Lower leg skin (tissue), 4 donors: ENCODE results near the gene NOP9. TPM values are rescaled to one million over a fixed set of nuclear protein-coding genes. Genes with fewer than 3 reads are reported as not detected.

Experiments used
- DNase-seq, 2 donors: peaks; one replicate each; pipeline ENCODE4 v3.0.0-alpha.2; 2019; ENCODE audit warnings: low spot score in 2 of 2
- H3K4me3 ChIP-seq: fragments of 200-600 bp; sonication (generic); 2 replicates; pipeline ENCODE4 v1.5.1; 2017; ENCODE audit warnings: mild to moderate bottlenecking, low read depth; ENCODE audit not compliant: poor library complexity, severe bottlenecking
- POLR2A ChIP-seq, 2 donors: fragments of 450-650 bp; IDR thresholded peaks; one replicate each; pipeline ENCODE4 v1.6.1; 2016 to 2017; ENCODE audit warnings: antibody characterized with exemption in 2 of 2, mild to moderate bottlenecking in 1 of 2, moderate library complexity in 1 of 2
- WGBS, 2 donors: methylation state at CpG; one replicate each; pipeline ENCODE4 v1.1.5; 2018; 5-methylcytosine and 5-hydroxymethylcytosine counted together
- intact Hi-C: fragments of 100-400 bp; cut with DNase I; formaldehyde crosslinking; loops from one replicate; pipeline ENCODE4 v1.15.0; 2023; ENCODE audit warnings: low total_unique reads
- total RNA-seq, 4 donors: library from RNA; depleted of rRNA; stranded (reverse); fragments of >200 nt; gene quantifications; one replicate each; pipeline ENCODE4 v1.1.0, GENCODE V29; 2016
- TF ChIP-seq, protein P1 (sequence below), 3 donors: fragments of 450-650 bp; IDR thresholded peaks; one replicate each; pipeline ENCODE4 v1.5.1; 2016; ENCODE audit warnings: antibody characterized with exemption in 3 of 3, mild to moderate bottlenecking in 3 of 3, moderate library complexity in 2 of 3

NOP9 gene
- total RNA-seq, 4 donors from 2014 or later, result 13.8 to 20.4 (median 17.6) TPM

DNA sequence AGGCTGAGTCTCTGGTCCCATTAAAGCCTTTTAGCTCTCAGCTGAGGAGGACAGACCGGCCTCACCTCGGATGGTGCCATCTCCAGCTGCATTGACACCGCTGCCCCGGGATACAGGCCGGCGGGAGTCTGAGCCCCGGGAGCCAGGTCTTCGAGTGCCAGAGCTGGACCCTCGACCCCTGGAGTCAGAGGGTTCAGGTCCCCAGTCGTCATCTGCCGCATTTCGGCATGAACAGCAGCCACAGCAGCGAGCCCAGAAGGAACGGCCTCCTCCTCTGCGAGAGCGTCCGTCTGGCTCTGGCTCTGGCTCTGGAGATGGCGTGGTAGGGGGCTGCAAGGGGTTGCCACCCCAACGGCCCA, 37.7 kb upstream of the NOP9 start:
- intact Hi-C loops, result no loop called here
- no peak for TF ChIP-seq POLR2A (IDR thresholded peaks at IDR 0.05)
- TF ChIP-seq, protein P1, sequence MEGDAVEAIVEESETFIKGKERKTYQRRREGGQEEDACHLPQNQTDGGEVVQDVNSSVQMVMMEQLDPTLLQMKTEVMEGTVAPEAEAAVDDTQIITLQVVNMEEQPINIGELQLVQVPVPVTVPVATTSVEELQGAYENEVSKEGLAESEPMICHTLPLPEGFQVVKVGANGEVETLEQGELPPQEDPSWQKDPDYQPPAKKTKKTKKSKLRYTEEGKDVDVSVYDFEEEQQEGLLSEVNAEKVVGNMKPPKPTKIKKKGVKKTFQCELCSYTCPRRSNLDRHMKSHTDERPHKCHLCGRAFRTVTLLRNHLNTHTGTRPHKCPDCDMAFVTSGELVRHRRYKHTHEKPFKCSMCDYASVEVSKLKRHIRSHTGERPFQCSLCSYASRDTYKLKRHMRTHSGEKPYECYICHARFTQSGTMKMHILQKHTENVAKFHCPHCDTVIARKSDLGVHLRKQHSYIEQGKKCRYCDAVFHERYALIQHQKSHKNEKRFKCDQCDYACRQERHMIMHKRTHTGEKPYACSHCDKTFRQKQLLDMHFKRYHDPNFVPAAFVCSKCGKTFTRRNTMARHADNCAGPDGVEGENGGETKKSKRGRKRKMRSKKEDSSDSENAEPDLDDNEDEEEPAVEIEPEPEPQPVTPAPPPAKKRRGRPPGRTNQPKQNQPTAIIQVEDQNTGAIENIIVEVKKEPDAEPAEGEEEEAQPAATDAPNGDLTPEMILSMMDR (IDR thresholded peaks at IDR 0.05), result no peak
- H3K4me3 ChIP-seq, result no peak overlapping the region
- WGBS, 2 donors, result 90 to 92% methylated on average over 2 to 19 of the region's 19 CpGs
- no peak for DNase-seq

DNA sequence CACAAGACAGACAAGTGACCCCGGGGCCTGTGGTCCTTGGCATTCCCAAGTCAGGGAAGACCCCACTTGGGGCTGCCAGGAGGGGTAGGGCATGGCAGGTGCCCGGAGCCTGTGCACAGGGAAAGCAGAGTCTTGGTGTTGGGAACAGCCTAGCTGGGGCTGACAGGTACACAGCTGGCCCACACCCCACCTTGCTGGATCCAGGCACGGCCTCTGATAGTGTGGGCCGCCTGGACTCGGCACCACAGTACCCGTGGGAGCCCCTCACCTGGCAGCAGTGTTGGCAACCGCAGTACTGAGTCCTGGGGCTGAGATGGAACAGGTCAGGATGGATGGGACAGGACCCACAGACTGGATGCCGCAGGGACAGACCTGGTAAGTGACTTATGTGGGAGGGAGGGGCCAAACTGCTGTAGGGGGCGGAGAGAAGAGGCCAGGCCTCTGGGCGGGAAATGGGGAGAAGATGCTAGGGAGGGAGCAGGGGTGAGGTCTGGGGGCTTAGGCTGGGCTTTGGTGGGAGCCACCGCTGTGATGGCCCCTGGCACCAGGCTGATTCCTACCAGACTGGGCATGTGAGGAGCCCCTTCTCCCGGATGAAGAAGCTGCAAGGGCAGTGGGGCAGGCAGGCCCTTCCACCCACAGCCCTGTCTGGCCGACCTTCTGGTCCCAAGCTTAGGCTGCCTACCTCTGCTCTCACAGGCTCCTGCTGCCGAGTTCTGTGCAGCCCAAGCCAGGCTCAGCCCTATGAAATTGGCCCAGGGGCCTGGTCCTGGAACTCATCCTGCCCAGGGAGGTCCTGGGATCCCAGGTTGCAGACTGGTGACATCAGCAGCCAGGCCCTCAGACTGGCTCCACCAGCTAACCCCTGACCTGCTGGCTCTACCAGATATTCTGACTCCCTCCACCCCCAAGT, 36.6 kb upstream of the NOP9 start, which contains the start of gene TGM1:
TGM1 (minus strand) TSS at position 357 of the 913 bp plus-strand sequence. CDS start 825 bp downstream, outside the sequence.
- intact Hi-C loops, result no loop called here
- TF ChIP-seq, protein P1 (IDR thresholded peaks at IDR 0.05), result no peak
- TF ChIP-seq POLR2A (IDR thresholded peaks at IDR 0.05), result no peak
- no peak for DNase-seq
- H3K4me3 ChIP-seq, result no peak within 1 kb of the TSS
- WGBS, 2 donors, result 79 to 89% methylated on average over 11 to 12 of the region's 14 CpGs

DNA sequence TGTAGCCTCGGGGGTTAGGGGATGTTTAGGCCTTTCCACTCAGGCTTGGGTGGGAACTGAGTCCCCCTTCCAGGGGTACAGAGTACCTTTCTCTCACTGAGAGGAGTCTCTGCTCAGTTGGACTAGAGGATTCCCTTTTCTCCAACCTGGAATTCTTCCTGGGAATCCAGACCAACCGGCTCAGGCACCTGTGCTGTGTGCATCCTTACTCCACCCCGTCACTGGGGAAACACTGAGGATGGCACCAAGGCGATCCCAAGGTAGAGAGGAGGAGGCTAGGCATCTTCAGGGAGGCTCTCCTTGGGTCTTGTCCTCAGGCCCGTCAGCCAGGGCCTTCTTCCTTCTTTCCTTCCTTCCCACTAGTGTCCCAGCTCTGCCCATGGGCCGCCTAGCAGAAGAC, 35.8 kb upstream of the NOP9 start:
- intact Hi-C loops, result no loop called here
- no peak overlapping the region for H3K4me3 ChIP-seq
- WGBS, 2 donors, result 39 to 53% methylated on average over 6 of the region's 6 CpGs
- DNase-seq, result no peak
- no peak for TF ChIP-seq POLR2A (IDR thresholded peaks at IDR 0.05)
- TF ChIP-seq, protein P1 (IDR thresholded peaks at IDR 0.05), result no peak

DNA sequence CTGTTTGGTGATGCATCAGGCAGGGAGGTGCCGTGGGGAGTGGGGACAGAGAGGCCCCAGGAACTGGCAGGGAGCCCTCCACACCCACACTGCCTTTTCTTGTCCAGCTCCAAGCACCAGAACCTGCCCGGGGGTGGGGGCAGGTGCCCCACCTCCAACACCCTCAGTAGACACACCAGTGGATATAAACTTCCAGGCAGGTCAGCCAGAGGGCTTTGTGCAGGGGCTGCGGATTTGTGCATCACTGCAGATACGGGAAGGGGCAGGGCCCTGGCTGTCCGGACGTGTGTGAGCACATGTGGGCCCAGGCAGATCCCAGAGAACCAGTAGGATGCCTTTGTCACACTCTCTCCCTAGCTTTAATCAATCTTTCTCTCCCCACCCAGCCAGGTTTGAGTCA, 35.4 kb upstream of the NOP9 start:
- TF ChIP-seq, protein P1 (IDR thresholded peaks at IDR 0.05), result no peak
- TF ChIP-seq POLR2A (IDR thresholded peaks at IDR 0.05), result no peak
- intact Hi-C loops, result no loop called here
- WGBS, 2 donors, result 30 to 54% methylated on average over 6 of the region's 6 CpGs
- no peak for DNase-seq
- H3K4me3 ChIP-seq, result no peak overlapping the region

DNA sequence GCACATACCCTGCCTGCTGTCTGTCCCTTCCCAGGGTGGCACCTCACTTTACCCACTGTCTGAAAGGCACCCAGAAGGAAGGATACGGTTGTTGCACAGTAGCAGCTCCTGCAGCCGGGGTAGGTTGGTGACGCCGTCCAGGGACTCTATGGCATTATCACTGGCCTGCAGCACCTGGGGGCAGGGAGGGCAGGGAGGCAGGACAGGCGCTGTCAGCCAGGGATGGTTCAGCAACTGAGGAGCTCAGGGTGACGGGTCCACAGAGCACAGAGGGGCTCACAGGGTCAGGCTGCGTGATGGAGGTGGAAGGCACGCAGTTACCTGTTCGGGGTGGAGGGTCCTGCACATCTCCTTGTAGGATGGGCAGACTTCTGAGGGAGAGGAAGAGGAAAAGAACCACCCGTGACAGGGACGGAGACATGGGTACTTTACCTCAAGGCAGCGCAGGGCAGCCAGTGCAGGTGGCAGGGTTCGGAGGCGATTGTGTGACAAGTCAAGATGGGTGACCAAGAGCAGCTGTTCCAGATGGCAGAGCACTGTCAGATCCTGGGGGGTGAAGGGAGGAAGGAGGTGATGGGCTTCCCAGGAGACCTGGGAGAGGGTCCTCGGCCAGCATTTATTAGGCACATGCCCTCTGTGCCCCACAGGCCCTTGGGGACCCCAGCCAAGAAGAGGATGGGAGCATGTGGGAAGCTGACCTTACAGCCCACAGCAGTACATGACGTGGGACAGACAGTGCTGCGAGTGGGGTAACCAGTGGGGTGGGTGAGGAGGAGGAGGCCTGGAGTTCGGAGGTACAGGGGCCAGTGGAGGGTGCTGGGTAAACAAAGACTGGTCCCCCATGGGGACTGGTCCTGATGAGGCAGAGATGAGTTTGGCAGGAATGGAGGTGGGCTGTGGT, 33.1 kb upstream of the NOP9 start:
- 86 to 91% methylated on average over 18 of the region's 18 CpGs for WGBS, 2 donors
- no peak for DNase-seq
- TF ChIP-seq, protein P1 (IDR thresholded peaks at IDR 0.05), result no peak
- no peak for TF ChIP-seq POLR2A (IDR thresholded peaks at IDR 0.05)
- no peak overlapping the region for H3K4me3 ChIP-seq
- intact Hi-C loops, result no loop called here
